HepG2 (cell line): ENCODE measurements around the gene MACROD2. TPM values are rescaled to one million over a fixed set of nuclear protein-coding genes. Genes with fewer than 3 reads are reported as not detected.

Source experiments
- ATAC-seq: fragments of 200-7000 bp; cut with Tn5 transposase; 3 replicates; pipeline ENCODE4 v1.9.1; 2020; ENCODE audit warnings: mild to moderate bottlenecking, moderate library complexity
- BruUV-seq: library from RNA; stranded (reverse); fragments of 400-500 nt; replicated peaks from 2 replicates; lab custom pipeline; 2021; lab: Mats Ljungman, UMichigan
- CTCF ChIA-PET: fragments of 300-600 bp; formaldehyde crosslinking; extraction: SDS; loops from one replicate; lab custom pipeline; 2021; ENCODE audit warnings: low total read pairs, inconsistent platforms, low intra/inter-chr PET ratio; lab: Yijun Ruan, JAX
- POLR2A ChIA-PET: fragments of 350-600 bp; sonication (Branson Sonifier 250); formaldehyde crosslinking; loops from one replicate; lab custom pipeline; 2020; ENCODE audit warnings: antibody characterized with exemption, inconsistent platforms; lab: Yijun Ruan, JAX
- DNase-seq: peaks from one replicate; pipeline ENCODE4 v3.0.0-alpha.2; 2015; ENCODE audit warnings: low spot score
- FAIRE-seq: peaks from 3 replicates; lab custom pipeline; 2011; peaks lifted over from hg19 to GRCh38; lab: Jason Lieb, UNC
- H2AFZ ChIP-seq: one replicate; pipeline ENCODE4 v1.6.1; 2011; ENCODE audit warnings: low read length, inconsistent platforms
- H3K27ac ChIP-seq: fragments of 300-600 bp; 3 replicates; pipeline ENCODE4 v1.8.0; 2011; ENCODE audit warnings: mixed run types, mild to moderate bottlenecking, mixed read lengths, low read length, inconsistent platforms; ENCODE audit not compliant: insufficient read depth; ENCODE audit errors: extremely low read length
- H3K27me3 ChIP-seq, 2 experiments: fragments of 200-600 bp in 1 of 2; 2 replicates in 1 of 2; 3 replicates in 1 of 2; pipeline versions ENCODE4 v1.6.0 to v1.8.0; 2011; ENCODE audit warnings: low read length in 2 of 2, mild to moderate bottlenecking in 2 of 2, moderate library complexity in 2 of 2, inconsistent platforms in 1 of 2; ENCODE audit not compliant: insufficient read depth in 2 of 2, control insufficient read depth in 1 of 2
- H3K36me3 ChIP-seq, 2 experiments: fragments of 200-600 bp in 1 of 2; replicated peaks in 1 of 2; 2 replicates in 1 of 2; 3 replicates in 1 of 2; pipeline versions ENCODE4 v1.5.1 to v1.8.0; 2011; ENCODE audit warnings: low read length in 2 of 2, inconsistent platforms in 1 of 2; ENCODE audit not compliant: insufficient read depth in 2 of 2, control insufficient read depth in 1 of 2
- H3K4me1 ChIP-seq: 2 replicates; pipeline ENCODE4 v1.5.1; 2012; ENCODE audit warnings: low read length, inconsistent platforms; ENCODE audit not compliant: insufficient read depth
- H3K4me2 ChIP-seq: 2 replicates; pipeline ENCODE4 v1.6.0; 2011; ENCODE audit warnings: low read depth, low read length, inconsistent platforms
- H3K4me3 ChIP-seq, 3 experiments: fragments of 200-600 bp in 1 of 3; sonication (generic), shearing (Covaris generic) in 1 of 3; replicated peaks in 1 of 3; 2 replicates each; pipeline ENCODE4 v1.5.1; 2011 to 2016; ENCODE audit warnings: low read length in 3 of 3, inconsistent platforms in 2 of 3, low read depth in 2 of 3, mild to moderate bottlenecking in 2 of 3, control low read depth in 1 of 3, mixed read lengths in 1 of 3; ENCODE audit not compliant: insufficient read depth in 1 of 3
- H3K79me2 ChIP-seq: one replicate; pipeline ENCODE4 v1.6.1; 2011; ENCODE audit warnings: low read length, inconsistent platforms; ENCODE audit not compliant: insufficient read depth
- H3K9ac ChIP-seq: 2 replicates; pipeline ENCODE4 v1.6.0; 2011; ENCODE audit warnings: mild to moderate bottlenecking, low read depth, low read length, inconsistent platforms; ENCODE audit not compliant: insufficient read depth
- H3K9me3 ChIP-seq: 2 replicates; pipeline ENCODE4 v1.5.1; 2012; ENCODE audit warnings: mild to moderate bottlenecking, low read length
- H4K20me1 ChIP-seq: 2 replicates; pipeline ENCODE4 v1.6.0; 2011; ENCODE audit warnings: inconsistent platforms, mild to moderate bottlenecking, low read length, moderate library complexity; ENCODE audit not compliant: insufficient read depth
- CEBPB ChIP-seq: IDR thresholded peaks from 2 replicates; pipeline ENCODE4 v1.6.1; 2011; ENCODE audit warnings: low read depth, low read length, improper control_type of control experiment, borderline replicate concordance
- ELF1 ChIP-seq: sonication (generic); formaldehyde crosslinking; IDR thresholded peaks from 2 replicates; pipeline ENCODE4 v1.4.0; 2020; ENCODE audit warnings: missing genetic modification reagents
- GZF1 ChIP-seq: sonication (generic); formaldehyde crosslinking; IDR thresholded peaks from 2 replicates; pipeline ENCODE4 v1.5.1; 2020; ENCODE audit warnings: mild to moderate bottlenecking, missing genetic modification reagents
- KLF11 ChIP-seq: IDR thresholded peaks from 2 replicates; pipeline ENCODE4 v1.6.1; 2016; ENCODE audit warnings: missing compliant biosample characterization
- RBAK ChIP-seq: sonication (generic); formaldehyde crosslinking; IDR thresholded peaks from 2 replicates; pipeline ENCODE4 v1.5.1; 2020; ENCODE audit warnings: mild to moderate bottlenecking, missing genetic modification reagents
- SALL2 ChIP-seq: sonication (generic); formaldehyde crosslinking; IDR thresholded peaks from 2 replicates; pipeline ENCODE4 v1.8.1; 2023; ENCODE audit warnings: mild to moderate bottlenecking, missing genetic modification reagents, inconsistent platforms
- SMYD3 ChIP-seq: sonication (generic); formaldehyde crosslinking; IDR thresholded peaks from 2 replicates; pipeline ENCODE4 v1.8.1; 2023; ENCODE audit warnings: mild to moderate bottlenecking, missing genetic modification reagents
- SNAPC2 ChIP-seq: sonication (generic); formaldehyde crosslinking; IDR thresholded peaks from 2 replicates; pipeline ENCODE4 v1.8.1; 2022; ENCODE audit warnings: mild to moderate bottlenecking, missing genetic modification reagents
- SP4 ChIP-seq: sonication (generic); formaldehyde crosslinking; IDR thresholded peaks from 2 replicates; pipeline ENCODE4 v1.8.1; 2023; ENCODE audit warnings: mild to moderate bottlenecking, missing genetic modification reagents
- SRF ChIP-seq: IDR thresholded peaks from 2 replicates; pipeline ENCODE4 v1.6.1; 2011; ENCODE audit warnings: mild to moderate bottlenecking, low read depth, low read length, moderate library complexity
- ZFP41 ChIP-seq: sonication (generic); formaldehyde crosslinking; IDR thresholded peaks from 2 replicates; pipeline ENCODE4 v1.4.0; 2020; ENCODE audit warnings: mild to moderate bottlenecking, missing genetic modification reagents, borderline replicate concordance
- ZNF232 ChIP-seq: sonication (generic); formaldehyde crosslinking; IDR thresholded peaks from 2 replicates; pipeline ENCODE4 v1.4.0; 2020; ENCODE audit warnings: missing genetic modification reagents, borderline replicate concordance
- ZNF331 ChIP-seq: sonication (generic); formaldehyde crosslinking; IDR thresholded peaks from 2 replicates; pipeline ENCODE4 v1.4.0; 2020; ENCODE audit warnings: missing genetic modification reagents
- ZNF44 ChIP-seq: sonication (generic); formaldehyde crosslinking; IDR thresholded peaks from 2 replicates; pipeline ENCODE4 v1.5.1; 2020; ENCODE audit warnings: mild to moderate bottlenecking, missing genetic modification reagents
- ZNF619 ChIP-seq: sonication (generic); formaldehyde crosslinking; IDR thresholded peaks from 2 replicates; pipeline ENCODE4 v1.4.0; 2020; ENCODE audit warnings: mild to moderate bottlenecking, missing genetic modification reagents
- WGBS: methylation state at CpG from one replicate; pipeline ENCODE4 v1.1.6; 2017; ENCODE audit warnings: low lambda C conversion rate; 5-methylcytosine and 5-hydroxymethylcytosine counted together
- in situ Hi-C: cut with HindIII; loops from 2 replicates; pipeline ENCODE4 v1.10.0; 2017; ENCODE audit warnings: low pct_unique_long_range_greater_than_20kb; ENCODE audit not compliant: extremely low pct_ligation_motif_present
- intact Hi-C: fragments of 100-400 bp; cut with micrococcal nuclease; formaldehyde crosslinking; loops from one replicate; pipeline ENCODE4 v1.10.0; 2022; ENCODE audit not compliant: unreplicated experiment
- polyA plus RNA-seq, 8 experiments: library from polyadenylated mRNA; depleted of rRNA in 3 of 8; stranded (reverse) in 7 of 8; unstranded in 1 of 8; fragments of >200 nt; fragmentation: Illumina TruSeq in 4 of 8; extraction: Trizol in 4 of 8; gene quantifications; 2 replicates each; pipeline versions ENCODE4 v1.2.1 to v1.2.3, GENCODE V29; 2011 to 2016; ENCODE audit warnings: low read depth in 4 of 8, missing spikeins in 1 of 8, mixed read lengths in 1 of 8; ENCODE audit not compliant: insufficient read depth in 1 of 8
- total RNA-seq, 5 experiments: library from RNA; depleted of rRNA; stranded (reverse); fragments of >200 nt; fragmentation: Illumina TruSeq; extraction: Trizol; gene quantifications; 2 replicates each; pipeline ENCODE4 v1.2.3, GENCODE V29; 2016; ENCODE audit warnings: low read depth in 1 of 5
- TF ChIP-seq, protein P1 (sequence below): sonication (generic); formaldehyde crosslinking; IDR thresholded peaks from 2 replicates; pipeline ENCODE4 v1.5.0; 2020; ENCODE audit warnings: missing genetic modification reagents, mild to moderate bottlenecking, borderline replicate concordance
- TF ChIP-seq, protein P2 (sequence below): sonication (generic); formaldehyde crosslinking; IDR thresholded peaks from 2 replicates; pipeline ENCODE4 v1.8.0; 2022; ENCODE audit warnings: missing genetic modification reagents, mild to moderate bottlenecking, borderline replicate concordance

Gene MACROD2
- total and polyA plus RNA-seq, 2 of the 13 experiments (the other 11 are each of a cell fraction or from before 2014, with no cell fraction given), result 0.13 to 0.51 TPM

DNA sequence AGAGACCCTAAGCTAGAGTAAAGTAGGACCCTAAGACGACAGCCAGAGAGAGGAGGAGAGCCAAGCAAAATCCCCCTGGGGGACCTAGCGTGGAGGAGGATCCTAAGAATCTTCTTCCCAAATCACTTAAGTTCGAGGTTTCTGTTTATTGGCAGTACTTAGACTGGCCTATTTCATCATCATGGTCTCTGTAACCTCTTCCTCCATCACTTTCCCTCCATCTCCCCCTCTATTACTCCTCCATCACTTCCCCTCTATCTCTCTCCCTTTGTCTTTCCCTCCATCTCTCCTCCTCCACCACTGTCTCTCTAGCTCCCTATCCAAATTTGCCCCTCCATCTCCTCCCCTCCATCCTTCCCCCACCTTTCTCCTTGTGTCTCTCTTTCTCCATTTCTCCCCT is 1175.7 kb downstream of the MACROD2 start (continued):
- TF ChIP-seq CEBPB, result 0 out of 2 replicates have a peak, but pooled peaks have one; percentile 18
- TF ChIP-seq ZNF232, result no peak
- TF ChIP-seq ZNF44 (CRISPR knock-in tag), result no peak

DNA sequence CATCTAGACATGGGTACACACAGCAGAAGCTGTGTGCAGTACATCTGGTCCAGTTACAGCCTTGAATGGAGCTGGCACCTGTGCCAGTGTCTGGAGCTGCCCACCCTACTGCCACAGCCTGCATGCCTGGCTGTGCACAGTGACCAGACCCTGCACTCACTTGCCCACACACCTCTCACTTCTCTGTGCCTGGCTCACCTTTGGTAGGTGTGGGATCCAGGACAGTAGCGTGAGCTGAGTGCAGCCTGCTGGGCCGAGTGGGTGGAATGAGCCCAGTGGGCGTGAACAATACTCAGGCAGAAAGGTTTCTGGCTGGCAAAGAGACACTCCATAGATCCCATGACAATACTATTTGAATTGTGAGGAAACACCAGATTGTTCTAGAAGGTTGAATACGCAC is 1181.6 kb downstream of the MACROD2 start:
- ChIA-PET POLR2A (no interaction called here), CTCF (no interaction called here)
- WGBS, result 23% methylated on average over 4 of the region's 4 CpGs
- Histone ChIP-seq H3K27ac (no peak overlapping the region), H3K4me1 (no peaks in the 10 kb centered on the region), H3K9ac (no peak overlapping the region), H3K4me3 (no peak overlapping the region), H2AFZ (no peak overlapping the region), H3K4me2 (no peak overlapping the region), H3K79me2 (no peaks in the 10 kb centered on the region), H3K9me3 (no peaks in the 10 kb centered on the region), H4K20me1 (no peaks in the 10 kb centered on the region), H3K27me3 (no peaks in the 10 kb centered on the region), H3K36me3 (no peaks in the 10 kb centered on the region)
- no peak for FAIRE-seq
- no TSS peak for BruUV-seq
- no peak for DNase-seq
- intact Hi-C loops, result no loop called here
- peak; percentile 56 for ATAC-seq
- TF ChIP-seq ZNF331 (CRISPR knock-in tag) (no peak), SMYD3 (CRISPR knock-in tag) (no peak), SRF (no peak), ZNF619 (CRISPR knock-in tag) (0 out of 2 replicates have a peak, but pooled peaks have one; percentile 33), KLF11 (CRISPR knock-in tag) (no peak), SALL2 (CRISPR knock-in tag) (no peak), ELF1 (CRISPR knock-in tag) (no peak), SP4 (CRISPR knock-in tag) (no peak), GZF1 (no peak), SNAPC2 (CRISPR knock-in tag) (no peak), ZFP41 (0 out of 2 replicates have a peak, but pooled peaks have one; percentile 45), RBAK (CRISPR knock-in tag) (no peak)
- TF ChIP-seq, protein P1, sequence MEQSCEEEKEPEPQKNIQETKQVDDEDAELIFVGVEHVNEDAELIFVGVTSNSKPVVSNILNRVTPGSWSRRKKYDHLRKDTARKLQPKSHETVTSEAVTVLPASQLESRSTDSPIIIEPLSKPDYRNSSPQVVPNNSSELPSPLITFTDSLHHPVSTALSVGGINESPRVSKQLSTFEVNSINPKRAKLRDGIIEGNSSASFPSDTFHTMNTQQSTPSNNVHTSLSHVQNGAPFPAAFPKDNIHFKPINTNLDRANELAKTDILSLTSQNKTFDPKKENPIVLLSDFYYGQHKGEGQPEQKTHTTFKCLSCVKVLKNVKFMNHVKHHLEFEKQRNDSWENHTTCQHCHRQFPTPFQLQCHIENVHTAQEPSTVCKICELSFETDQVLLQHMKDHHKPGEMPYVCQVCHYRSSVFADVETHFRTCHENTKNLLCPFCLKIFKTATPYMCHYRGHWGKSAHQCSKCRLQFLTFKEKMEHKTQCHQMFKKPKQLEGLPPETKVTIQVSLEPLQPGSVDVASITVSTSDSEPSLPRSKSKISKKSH, result no peak
- TF ChIP-seq, protein P2, sequence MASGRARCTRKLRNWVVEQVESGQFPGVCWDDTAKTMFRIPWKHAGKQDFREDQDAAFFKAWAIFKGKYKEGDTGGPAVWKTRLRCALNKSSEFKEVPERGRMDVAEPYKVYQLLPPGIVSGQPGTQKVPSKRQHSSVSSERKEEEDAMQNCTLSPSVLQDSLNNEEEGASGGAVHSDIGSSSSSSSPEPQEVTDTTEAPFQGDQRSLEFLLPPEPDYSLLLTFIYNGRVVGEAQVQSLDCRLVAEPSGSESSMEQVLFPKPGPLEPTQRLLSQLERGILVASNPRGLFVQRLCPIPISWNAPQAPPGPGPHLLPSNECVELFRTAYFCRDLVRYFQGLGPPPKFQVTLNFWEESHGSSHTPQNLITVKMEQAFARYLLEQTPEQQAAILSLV (CRISPR knock-in tag), result no peak
- in situ Hi-C loops, result no loop called here
